Pons (tissue), 1 donor: ENCODE measurements around the gene TSPAN5.
A peak's percentile ranks its signal among the peaks of the same experiment; 100 is the strongest.

Source experiments
- DNase-seq: peaks from one replicate; pipeline ENCODE4 v3.0.0-alpha.2; 2016; ENCODE audit warnings: low spot score

TSPAN5 gene

GRCh38 chr4:98643755-98644154 is 14.7 kb downstream of the TSPAN5 start:
- DNase-seq: no peak

- no peak for DNase-seq
Measured at GRCh38 chr4:98642991-98643426, 15.4 kb downstream of the TSPAN5 start.

DNA sequence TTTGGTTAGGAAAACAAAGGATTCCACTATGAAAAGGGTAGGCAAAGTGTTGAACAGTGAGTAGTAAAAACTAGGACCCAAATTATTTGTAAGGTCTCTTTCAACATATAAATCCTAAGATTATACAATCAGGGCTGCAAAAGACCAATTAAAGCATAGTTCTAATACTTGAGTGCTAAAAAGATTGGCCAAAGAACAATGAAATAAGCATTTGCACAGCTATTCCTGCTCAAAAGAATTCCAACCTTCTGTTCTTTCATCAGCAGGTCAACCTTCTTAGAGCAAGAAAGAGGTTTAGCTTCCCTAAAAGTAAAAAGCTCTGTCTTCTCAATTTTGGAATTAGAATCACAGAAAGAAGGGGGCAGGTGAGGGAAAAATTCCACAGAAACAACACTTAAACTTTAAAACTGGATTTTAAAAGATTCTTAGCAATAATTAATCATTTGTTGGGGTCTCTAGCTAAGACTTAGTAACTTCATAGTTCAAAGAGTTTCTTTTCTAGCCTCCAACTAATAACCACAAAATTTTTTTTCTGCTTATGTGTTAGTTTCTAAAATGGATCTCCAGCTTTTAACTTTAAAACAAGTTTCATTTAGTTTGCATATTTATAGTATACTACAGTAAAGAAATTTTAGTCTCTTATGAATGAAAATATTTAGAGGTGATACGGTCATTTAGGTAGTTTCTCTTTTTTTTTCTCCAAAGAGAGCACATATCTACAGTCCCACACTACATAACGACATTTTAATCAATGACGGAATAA is 16.3 kb downstream of the TSPAN5 start:
- DNase-seq: no peak

DNA sequence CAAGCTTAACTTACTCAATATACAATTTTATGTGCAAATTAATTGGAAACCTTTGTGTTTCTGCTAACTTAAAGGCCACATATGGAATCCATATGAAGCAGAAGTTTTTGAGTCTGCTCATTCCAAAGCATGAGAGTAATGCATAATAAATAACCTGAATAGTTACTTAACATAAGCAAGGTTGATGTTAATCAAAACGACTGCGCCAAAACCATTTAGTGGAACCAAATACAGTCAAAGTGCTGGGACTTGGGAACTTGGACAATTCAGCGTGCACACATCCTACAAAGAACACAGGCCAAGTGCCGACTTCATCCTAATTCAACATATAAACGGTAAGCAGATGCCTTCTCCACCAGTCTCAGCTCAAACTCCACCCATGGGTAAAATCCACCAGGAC is 17.0 kb downstream of the TSPAN5 start:
- DNase-seq: no peak

DNA sequence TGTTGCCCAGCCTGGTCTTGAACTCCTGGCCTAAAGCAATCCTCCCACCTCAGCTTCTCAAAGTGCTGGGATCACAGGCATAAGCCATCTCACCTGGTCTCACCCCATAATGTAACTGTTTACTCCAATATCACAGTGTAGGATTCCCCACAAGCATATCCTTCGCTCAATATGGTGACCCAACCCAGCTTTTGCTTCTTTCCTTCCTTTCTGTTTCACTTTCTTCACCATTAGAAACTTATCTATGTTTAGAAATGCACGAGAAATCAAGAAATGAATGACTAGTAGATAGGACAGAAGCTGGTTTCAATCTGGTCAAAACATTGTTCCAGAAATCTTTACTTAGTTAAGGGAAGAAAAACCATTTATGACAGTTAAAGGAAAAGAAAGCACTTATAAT is 18.9 kb downstream of the TSPAN5 start:
- DNase-seq: no peak

GRCh38 chr4:98639108-98639507 is 19.3 kb downstream of the TSPAN5 start:
- DNase-seq: no peak

DNA sequence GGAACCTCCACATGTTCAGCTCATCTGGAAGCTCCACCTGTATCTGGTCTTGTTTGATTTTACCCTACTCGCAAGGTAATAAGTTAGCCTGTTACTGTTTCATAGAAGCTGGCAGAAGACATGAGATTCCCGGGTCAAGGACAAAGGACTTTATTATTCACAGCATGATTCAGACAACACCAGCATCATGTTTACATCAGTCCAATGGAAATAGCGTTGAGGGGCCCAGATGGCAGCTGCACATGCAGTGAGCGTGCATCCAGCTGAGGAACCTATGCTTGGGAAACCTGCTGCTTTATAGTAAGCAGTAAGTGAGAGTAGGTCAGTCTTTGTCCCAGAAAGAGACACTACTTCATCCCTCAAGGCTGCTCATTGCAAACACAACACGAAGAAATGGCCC is 19.8 kb downstream of the TSPAN5 start:
- peak; percentile 86 for DNase-seq

DNA sequence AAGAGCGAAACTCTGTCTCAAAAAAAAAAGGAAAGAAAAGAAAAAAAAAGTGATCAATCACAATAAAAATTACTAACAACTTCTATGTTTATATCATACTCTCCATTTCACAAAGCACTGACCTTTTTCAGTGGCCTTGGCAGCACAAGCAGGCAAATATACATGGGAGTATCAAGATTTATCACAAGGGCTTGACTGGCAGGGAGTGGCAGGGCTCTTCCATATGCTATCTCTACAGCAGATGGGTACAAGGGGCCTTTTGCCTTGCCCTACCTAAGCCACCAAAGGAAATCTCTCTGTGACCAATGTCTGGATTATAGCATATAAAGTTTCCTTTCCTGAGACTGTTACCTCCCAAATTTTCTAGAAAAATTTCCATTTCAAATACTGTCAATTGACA is 24.4 kb downstream of the TSPAN5 start:
- DNase-seq: no peak

DNA sequence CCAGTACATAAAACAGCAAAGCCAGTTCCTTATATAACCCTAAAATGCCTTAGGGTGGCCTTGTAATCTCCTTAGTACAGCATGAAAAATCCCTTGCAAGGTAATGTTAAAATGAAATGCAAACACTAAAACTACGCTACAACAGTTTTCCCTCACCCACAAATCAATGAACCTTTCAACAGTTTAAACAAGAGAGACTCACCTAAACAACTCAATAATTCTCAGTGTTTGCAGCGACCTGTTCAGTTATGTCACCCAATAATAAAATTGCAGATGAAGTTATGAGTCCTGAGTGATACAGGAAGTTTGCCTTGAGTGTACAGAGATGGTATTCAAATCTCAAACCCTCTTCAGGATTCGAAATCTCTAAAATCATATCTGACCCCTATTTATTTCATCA is 25.3 kb downstream of the TSPAN5 start:
- no peak for DNase-seq

- no peak for DNase-seq
Measured at GRCh38 chr4:98632258-98632657, 26.2 kb downstream of the TSPAN5 start.

GRCh38 chr4:98631506-98631905 is 26.9 kb downstream of the TSPAN5 start:
- no peak for DNase-seq

GRCh38 chr4:98630737-98631454 is 27.5 kb downstream of the TSPAN5 start:
- peak; percentile 63 for DNase-seq

DNA sequence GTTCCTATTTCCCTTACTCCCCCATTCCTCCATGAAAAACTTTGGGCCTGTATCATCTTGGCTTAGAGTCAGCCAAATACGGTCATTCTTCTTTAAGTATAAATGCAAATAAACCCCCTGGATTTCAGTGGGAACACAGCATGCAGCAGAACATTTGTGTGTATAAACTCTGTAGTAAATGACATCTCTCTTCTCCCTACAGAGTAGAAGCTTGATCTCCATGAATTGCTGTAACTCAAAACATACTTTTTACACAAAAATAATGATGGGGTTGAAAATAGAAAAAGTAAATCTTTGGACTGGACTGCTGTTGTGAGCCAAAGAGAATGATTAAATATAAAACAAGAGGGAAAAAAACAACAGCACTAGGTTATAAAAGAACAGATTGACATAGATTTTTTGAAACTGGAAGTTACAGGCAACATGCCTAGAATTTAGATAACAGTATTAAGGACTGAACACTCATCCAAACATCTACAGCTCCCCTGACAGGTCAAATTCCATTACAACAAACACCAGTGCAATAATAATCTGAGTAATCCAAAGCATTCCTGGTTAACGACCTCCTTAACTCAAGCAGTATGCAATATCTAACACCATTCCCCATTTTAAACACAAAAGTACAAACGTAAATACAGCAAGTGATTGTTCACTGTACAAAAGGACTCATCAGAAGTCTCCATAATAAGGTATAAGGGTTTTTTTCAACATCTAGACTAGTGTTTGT is 30.7 kb downstream of the TSPAN5 start:
- peak; percentile 66 for DNase-seq

- no peak for DNase-seq
Measured at GRCh38 chr4:98626350-98626749, 32.1 kb downstream of the TSPAN5 start.

DNA sequence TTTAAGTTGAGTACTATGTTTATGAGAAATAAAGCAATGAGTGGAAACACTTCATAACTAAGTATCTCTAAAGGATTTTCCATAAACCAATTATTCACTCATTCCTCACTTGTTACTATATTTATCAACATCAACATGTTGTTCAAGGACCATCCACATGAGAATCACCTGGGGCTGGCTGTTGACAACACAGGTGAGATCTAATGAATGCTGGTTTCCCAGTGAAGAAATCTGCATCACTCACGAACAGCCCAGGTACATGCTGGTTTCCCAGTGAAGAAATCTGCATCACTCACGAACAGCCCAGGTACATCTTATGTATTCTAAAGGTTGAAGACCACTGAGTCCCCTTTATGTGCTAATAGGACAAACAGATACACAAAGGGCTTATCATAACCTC is 32.5 kb downstream of the TSPAN5 start:
- DNase-seq: no peak

DNA sequence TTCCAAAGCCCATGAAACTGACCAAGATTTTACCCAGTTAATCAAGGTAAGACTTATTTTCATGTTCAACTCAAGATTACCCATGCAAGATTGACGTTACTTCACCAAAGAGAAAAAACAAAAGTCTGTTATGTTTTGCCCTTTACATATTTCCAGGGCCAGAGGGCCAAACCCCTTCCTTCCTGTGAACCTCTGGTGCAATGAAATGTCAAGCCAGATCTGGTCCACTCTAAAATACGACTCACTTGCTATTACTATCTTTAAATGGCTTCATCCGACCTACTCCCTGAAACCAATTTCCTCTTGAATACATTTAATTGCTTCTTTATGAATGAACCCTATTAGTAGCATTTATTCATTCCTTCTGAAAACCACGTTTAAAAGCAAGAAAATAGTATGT is 33.0 kb downstream of the TSPAN5 start:
- DNase-seq: no peak

DNA sequence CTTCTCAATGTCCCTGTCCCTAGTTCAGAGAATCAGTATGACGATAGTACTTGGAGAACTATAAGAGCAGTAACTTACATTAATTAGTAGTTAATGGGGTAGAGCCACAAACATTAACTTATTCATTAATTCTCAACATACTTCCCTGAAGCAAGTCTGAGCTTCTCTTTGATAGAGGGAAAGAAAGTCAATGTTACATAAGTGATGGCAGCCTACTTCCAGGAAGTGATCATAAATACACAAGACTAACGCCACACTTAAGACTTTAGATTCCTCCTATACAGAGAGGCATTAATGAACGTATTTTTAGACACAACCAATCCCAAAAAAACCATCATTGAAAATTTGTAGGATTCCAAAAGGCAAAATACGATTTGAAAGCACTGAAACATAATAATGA is 33.8 kb downstream of the TSPAN5 start:
- DNase-seq: no peak

GRCh38 chr4:98624144-98624543 is 34.3 kb downstream of the TSPAN5 start:
- DNase-seq: no peak

GRCh38 chr4:98623126-98623802 is 35.1 kb downstream of the TSPAN5 start:
- DNase-seq: no peak

GRCh38 chr4:98620087-98620784 is 38.2 kb downstream of the TSPAN5 start:
- no peak for DNase-seq

DNA sequence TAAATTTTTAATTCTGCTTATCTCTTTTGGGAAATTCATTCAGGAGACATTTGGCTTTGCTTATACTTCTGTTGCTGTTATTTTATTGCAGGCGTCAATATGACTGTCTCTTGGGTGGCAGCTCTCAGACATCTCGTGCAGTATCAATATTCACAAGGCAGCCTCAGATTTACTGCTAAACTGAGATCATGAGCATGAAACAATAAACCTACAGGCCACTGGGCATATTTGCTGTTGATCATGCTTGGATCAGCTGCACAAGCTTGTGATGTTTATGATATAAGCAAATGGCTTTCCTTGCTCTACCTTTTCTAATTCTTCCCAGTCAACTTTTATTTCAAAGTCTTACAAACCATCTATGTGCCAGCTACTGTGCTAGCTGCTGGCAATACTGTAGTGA is 39.2 kb downstream of the TSPAN5 start:
- peak; percentile 53 for DNase-seq

- DNase-seq: no peak
Measured at GRCh38 chr4:98618680-98619079, 39.7 kb downstream of the TSPAN5 start.
